Measurements from ENCODE around the gene DAZAP2.

The DAZAP2 gene

GRCh38 chr12:51234530-51234929 lies 4.1 kb upstream of the DAZAP2 start:
- Histone ChIP-seq H2AFZ (ENCODE audit: low read depth, low read length) (no peak overlapping the region), H3K27ac (ENCODE audit: low read length) (no peak overlapping the region), H3K4me1 (ENCODE audit: insufficient read depth, low read length) (peaks cover 8% of the 10 kb centered on the region), H3K79me2 (ENCODE audit: insufficient read depth, low read length) (peaks cover 8% of the 10 kb centered on the region), H3K27me3 (ENCODE audit: insufficient read depth, low read length, poor library complexity) (no peaks in the 10 kb centered on the region), H3K9me3 (ENCODE audit: insufficient read depth, low read length, severe bottlenecking) (no peaks in the 10 kb centered on the region), H3K36me3 (ENCODE audit: insufficient read depth, low read length) (no peaks in the 10 kb centered on the region; the same call in 1 of the 2 replicates), H3K4me2 (ENCODE audit: insufficient read depth, low read length) (no peak overlapping the region), H3K4me3 (ENCODE audit: low read depth in 1 of 2, low read length in 2 of 2) (no peak overlapping the region), H4K20me1 (ENCODE audit: insufficient read depth, low read length) (no peaks in the 10 kb centered on the region), H3K9ac (ENCODE audit: low read depth, low read length) (no peak overlapping the region)
- no peak for ATAC-seq (ENCODE audit: insufficient read depth, low read depth)
- DNase-seq = no peak
- TF ChIP-seq EZH2 (IDR thresholded peaks at IDR 0.05; ENCODE audit: borderline replicate concordance, low read depth, low read length, severe bottlenecking) = no peak
- TF ChIP-seq CTCF (IDR thresholded peaks at IDR 0.05; ENCODE audit: borderline replicate concordance, extremely low read depth, low read length, poor library complexity, severe bottlenecking) = no peak

GRCh38 chr12:51238037-51238509 lies 553 bp upstream of the DAZAP2 start:
- DNase-seq = no peak
- Histone ChIP-seq H3K4me3 (ENCODE audit: low read depth in 1 of 2, low read length in 2 of 2) (peak overlapping the region; percentile 46 to 83; a peak in 3 of 4 replicates), H2AFZ (ENCODE audit: low read depth, low read length) (peak overlapping the region; percentile 83), H3K9me3 (ENCODE audit: insufficient read depth, low read length, severe bottlenecking) (no peaks in the 10 kb centered on the region), H3K79me2 (ENCODE audit: insufficient read depth, low read length) (peaks cover 28% of the 10 kb centered on the region), H3K27ac (ENCODE audit: low read length) (peak overlapping the region; percentile 75), H3K4me2 (ENCODE audit: insufficient read depth, low read length) (peak overlapping the region; percentile 98), H3K27me3 (ENCODE audit: insufficient read depth, low read length, poor library complexity) (no peaks in the 10 kb centered on the region), H3K36me3 (ENCODE audit: insufficient read depth, low read length) (peaks cover 33% of the 10 kb centered on the region), H4K20me1 (ENCODE audit: insufficient read depth, low read length) (peaks cover 14% of the 10 kb centered on the region), H3K9ac (ENCODE audit: low read depth, low read length) (peak overlapping the region; percentile 88), H3K4me1 (ENCODE audit: insufficient read depth, low read length) (peaks cover 26% of the 10 kb centered on the region)
- peak; percentile 1; the same call in 2 of the 3 replicates for ATAC-seq (ENCODE audit: insufficient read depth, low read depth)
- no peak for TF ChIP-seq EZH2 (IDR thresholded peaks at IDR 0.05; ENCODE audit: borderline replicate concordance, low read depth, low read length, severe bottlenecking)
- no peak for TF ChIP-seq CTCF (IDR thresholded peaks at IDR 0.05; ENCODE audit: borderline replicate concordance, extremely low read depth, low read length, poor library complexity, severe bottlenecking)

GRCh38 chr12:51240971-51241370 lies 2.3 kb downstream of the DAZAP2 start:
- Histone ChIP-seq H4K20me1 (ENCODE audit: insufficient read depth, low read length) (peaks cover 14% of the 10 kb centered on the region), H3K4me3 (ENCODE audit: low read depth in 1 of 2, low read length in 2 of 2) (no peak overlapping the region), H3K4me1 (ENCODE audit: insufficient read depth, low read length) (peaks cover 31% of the 10 kb centered on the region), H3K9me3 (ENCODE audit: insufficient read depth, low read length, severe bottlenecking) (no peaks in the 10 kb centered on the region), H2AFZ (ENCODE audit: low read depth, low read length) (no peak overlapping the region), H3K27ac (ENCODE audit: low read length) (no peak overlapping the region), H3K79me2 (ENCODE audit: insufficient read depth, low read length) (peaks cover 28% of the 10 kb centered on the region), H3K27me3 (ENCODE audit: insufficient read depth, low read length, poor library complexity) (no peaks in the 10 kb centered on the region), H3K9ac (ENCODE audit: low read depth, low read length) (no peak overlapping the region), H3K36me3 (ENCODE audit: insufficient read depth, low read length) (peaks cover 52% of the 10 kb centered on the region), H3K4me2 (ENCODE audit: insufficient read depth, low read length) (peak overlapping the region; percentile 98; the same call in 1 of the 2 replicates)
- DNase-seq (no peak), ATAC-seq (ENCODE audit: insufficient read depth, low read depth) (no peak)
- no peak for TF ChIP-seq EZH2 (IDR thresholded peaks at IDR 0.05; ENCODE audit: borderline replicate concordance, low read depth, low read length, severe bottlenecking)
- TF ChIP-seq CTCF (IDR thresholded peaks at IDR 0.05; ENCODE audit: borderline replicate concordance, extremely low read depth, low read length, poor library complexity, severe bottlenecking) = no peak

Data from DND-41 (cell line).